ENCODE measurements around the gene EDC4. TPM values are rescaled to one million over a fixed set of nuclear protein-coding genes. Genes with fewer than 3 reads are reported as not detected.
A peak's percentile ranks its signal among the peaks of the same experiment; 100 is the strongest.

EDC4 gene
- total and polyA plus RNA-seq, 9 of the 15 experiments (the other 6 are each of a cell fraction or from before 2014, with no cell fraction given), result 1.1 to 131 (median 74.0) TPM

DNA sequence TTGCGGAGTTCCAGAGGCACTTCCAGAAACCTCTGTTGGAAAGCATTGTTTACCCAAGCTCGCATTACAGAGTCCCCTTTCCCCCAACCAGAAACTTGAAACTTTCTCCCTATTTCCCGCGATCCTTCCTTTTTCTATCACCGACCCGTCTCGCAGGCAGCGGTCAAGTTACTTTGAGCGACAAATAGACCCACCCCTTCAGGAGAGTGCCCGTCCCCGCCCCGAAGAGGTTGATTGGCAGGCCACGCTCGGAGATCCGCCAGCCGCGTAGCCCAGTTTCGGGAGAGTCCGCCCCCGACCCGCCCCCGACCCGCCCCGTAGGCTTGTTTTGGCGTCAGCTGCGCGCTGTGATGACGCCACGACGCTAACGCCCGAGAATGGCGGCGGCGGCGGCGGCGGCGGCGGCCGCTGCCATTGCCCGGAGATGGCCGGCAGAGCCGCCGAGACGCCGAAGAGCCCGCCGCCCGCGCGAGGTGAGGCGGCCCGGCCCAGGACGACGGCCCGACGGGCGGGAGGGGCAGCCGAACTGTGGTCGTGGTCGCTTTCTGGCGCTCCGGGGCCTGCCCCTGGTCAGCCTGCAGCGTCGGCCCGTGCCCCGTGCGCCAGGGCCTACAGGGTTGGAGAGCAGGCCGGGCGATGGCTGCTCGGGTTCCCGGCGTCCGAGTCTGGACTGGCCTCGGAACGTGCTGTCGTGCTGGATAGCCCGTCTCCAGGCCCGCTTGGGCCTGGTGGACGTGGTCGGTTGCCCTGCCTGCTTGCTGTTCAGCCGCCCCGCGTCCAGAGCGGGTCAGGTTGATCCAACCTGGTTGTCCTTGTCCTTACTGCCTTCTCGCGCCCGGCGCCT is 20.3 kb downstream of the EDC4 start, which contains the start of gene PSKH1 (continued):
- TF ChIP-seq NUFIP1 (IDR thresholded peaks at IDR 0.05; ENCODE audit: partially characterized antibody) (no peak), ZNF184 (CRISPR knock-in tag; IDR thresholded peaks at IDR 0.05) (no peak), CC2D1A (IDR thresholded peaks at IDR 0.05) (no peak), RFX7 (CRISPR knock-in tag; IDR thresholded peaks at IDR 0.05) (no peak), CTBP1 (IDR thresholded peaks at IDR 0.05; ENCODE audit: borderline replicate concordance) (peak; percentile 41; the same call in 1 of the 2 replicates), ZNF280A (IDR thresholded peaks at IDR 0.05; ENCODE audit: low read depth, partially characterized antibody) (no peak), BRD9 (IDR thresholded peaks at IDR 0.05; ENCODE audit: low read depth, partially characterized antibody) (no peak), PRMT5 (CRISPR knock-in tag; IDR thresholded peaks at IDR 0.05) (no peak), EWSR1 (IDR thresholded peaks at IDR 0.05; ENCODE audit: borderline replicate concordance, low read depth, partially characterized antibody) (no peak), JUN (IDR thresholded peaks at IDR 0.05; ENCODE audit: borderline replicate concordance, low read depth, low read length) (no peak), JUN (CRISPR knock-in tag; IDR thresholded peaks at IDR 0.05; ENCODE audit: borderline replicate concordance) (peak; percentile 84), RREB1 (CRISPR knock-in tag; IDR thresholded peaks at IDR 0.05) (no peak), PCBP1 (IDR thresholded peaks at IDR 0.05; ENCODE audit: low read depth, low read length, poor library complexity, severe bottlenecking) (peak; percentile 49), RHOXF2B (CRISPR knock-in tag; conservative IDR thresholded peaks at IDR 0.05) (no peak), ZNF197 (CRISPR knock-in tag; IDR thresholded peaks at IDR 0.05; ENCODE audit: low read depth) (no peak), RUNX1 (IDR thresholded peaks at IDR 0.05; ENCODE audit: low read depth) (no peak), TAF9B (IDR thresholded peaks at IDR 0.05; ENCODE audit: partially characterized antibody) (no peak), FOXK1 (CRISPR knock-in tag; IDR thresholded peaks at IDR 0.05; ENCODE audit: borderline replicate concordance) (no peak), DNMT1 (IDR thresholded peaks at IDR 0.05) (no peak), RAD51 (IDR thresholded peaks at IDR 0.05; ENCODE audit: borderline replicate concordance, low read depth) (no peak)
- TF ChIP-seq, protein P1, sequence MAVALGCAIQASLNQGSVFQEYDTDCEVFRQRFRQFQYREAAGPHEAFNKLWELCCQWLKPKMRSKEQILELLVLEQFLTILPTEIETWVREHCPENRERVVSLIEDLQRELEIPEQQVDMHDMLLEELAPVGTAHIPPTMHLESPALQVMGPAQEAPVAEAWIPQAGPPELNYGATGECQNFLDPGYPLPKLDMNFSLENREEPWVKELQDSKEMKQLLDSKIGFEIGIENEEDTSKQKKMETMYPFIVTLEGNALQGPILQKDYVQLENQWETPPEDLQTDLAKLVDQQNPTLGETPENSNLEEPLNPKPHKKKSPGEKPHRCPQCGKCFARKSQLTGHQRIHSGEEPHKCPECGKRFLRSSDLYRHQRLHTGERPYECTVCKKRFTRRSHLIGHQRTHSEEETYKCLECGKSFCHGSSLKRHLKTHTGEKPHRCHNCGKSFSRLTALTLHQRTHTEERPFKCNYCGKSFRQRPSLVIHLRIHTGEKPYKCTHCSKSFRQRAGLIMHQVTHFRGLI (CRISPR knock-in tag; IDR thresholded peaks at IDR 0.05), result no peak
